Cerebellar cortex (tissue), 1 donor: ENCODE data around the gene PSMB2.
"Not testable (repeated sequence)": the region's sequence is repeated elsewhere in the genome, so short reads cannot be mapped to it uniquely, and the experiment has no call there.

Experiments
- DNase-seq: peaks from one replicate; pipeline ENCODE4 v3.0.0-alpha.2; 2015; ENCODE audit warnings: low spot score

Gene PSMB2

GRCh38 chr1:35592991-35593769 lies 48.1 kb downstream of the PSMB2 start:
- DNase-seq = no peak

- no peak for DNase-seq
Measured at GRCh38 chr1:35591211-35591610, 50.1 kb downstream of the PSMB2 start.

DNA sequence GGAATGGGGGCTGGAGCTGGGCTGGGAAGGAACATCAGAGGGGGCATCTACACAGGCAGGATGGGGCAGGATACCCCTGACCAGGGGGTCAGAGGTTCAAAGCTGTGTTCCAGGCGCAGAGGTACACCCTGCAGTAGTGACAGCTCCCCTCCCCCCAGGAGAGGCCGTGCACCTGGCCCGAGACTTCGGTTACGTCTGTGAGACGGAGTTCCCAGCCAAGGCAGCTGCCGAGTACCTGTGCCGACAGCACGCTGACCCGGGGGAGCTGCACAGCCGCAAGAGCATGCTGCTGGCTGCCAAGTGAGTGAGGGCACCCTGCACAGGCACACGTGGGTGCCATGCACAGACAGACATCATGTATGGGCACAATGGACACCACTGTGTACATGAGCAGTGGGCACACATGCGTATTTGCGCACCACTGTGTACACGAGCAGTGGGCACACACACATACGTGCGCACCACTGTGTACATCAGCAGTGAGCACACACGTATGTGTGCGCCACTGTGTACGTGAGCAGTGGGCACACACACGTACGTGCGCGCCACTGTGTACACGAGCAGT lies 50.8 kb downstream of the PSMB2 start:
- DNase-seq = no peak

DNA sequence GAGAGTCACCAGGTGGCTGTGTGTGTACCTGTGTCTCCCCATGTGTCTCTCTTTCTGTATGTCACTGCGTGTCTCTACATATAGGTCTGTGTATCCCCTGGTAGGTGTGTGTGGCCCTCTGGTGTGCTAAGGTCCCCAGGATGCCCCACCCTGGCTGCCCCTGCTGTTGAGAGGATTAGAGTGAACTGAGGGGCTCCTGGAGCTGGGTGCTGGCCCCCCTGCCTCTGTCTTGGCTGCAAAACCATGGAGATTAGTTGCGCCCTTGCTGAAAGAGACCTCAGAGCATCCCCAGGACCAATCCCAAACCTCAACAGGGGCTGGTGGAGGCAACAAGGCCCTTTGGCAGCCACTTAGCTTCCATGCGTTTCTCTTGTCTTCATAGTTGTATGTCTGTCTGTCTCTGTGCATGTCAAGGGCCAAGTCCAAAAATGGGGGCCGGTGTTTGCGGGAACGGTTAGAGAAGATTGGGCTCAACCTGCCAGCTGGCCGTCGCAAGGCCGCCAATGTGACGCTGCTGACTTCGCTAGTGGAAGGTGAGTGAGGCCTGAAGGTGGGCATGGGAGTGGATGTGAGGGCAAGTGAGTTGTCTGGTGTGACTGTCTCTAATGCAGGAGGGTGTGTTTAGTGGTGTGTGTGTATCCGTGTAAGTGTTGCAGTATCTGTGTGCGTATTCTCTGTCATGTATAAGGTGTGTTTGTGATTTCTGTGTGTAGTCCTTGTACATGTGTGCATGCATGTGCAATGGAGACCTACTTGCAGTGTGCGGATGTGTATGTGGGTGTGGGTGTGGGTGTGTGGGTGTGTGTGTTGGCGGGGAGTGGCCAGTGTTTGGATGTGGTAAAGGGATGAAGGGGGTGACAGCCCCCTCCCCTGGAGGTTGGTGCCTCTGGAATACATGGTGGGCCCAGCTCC lies 51.6 kb downstream of the PSMB2 start:
- no peak for DNase-seq

DNA sequence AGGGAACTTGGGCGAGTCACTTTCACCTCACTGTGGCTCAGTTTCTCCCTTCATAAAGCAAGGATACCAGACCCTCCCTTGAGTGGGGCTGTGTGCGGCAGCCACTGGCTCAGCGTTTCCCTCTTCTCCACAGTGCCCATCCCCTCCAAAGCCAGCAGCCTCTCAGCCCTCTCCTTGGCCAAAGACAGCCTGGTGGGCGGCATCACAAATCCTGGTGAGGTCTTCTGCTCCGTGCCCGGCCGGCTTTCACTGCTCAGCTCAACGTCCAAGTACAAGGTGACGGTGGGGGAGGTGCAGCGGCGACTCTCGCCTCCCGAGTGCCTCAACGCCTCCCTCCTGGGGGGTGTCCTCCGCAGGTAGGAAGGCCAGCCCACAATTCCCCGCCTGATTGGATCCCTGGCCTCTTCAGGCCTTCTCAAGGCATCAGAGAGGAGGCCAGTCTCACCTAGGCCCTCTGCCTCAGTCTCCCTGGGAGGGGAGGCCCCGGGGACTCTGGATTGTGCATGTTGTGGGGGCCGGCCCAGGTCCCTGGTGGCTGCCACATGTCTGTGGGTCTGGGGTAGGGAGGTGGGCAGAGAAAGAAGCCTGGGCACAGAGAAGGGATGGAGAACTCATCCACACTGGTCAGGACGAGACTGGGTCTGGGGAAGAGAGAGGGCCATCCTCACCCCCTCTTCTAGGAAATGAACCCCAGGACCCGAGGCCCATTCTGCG lies 53.0 kb downstream of the PSMB2 start:
- DNase-seq = no peak

- DNase-seq = no peak
Measured at GRCh38 chr1:35587736-35588135, 53.6 kb downstream of the PSMB2 start.

DNA sequence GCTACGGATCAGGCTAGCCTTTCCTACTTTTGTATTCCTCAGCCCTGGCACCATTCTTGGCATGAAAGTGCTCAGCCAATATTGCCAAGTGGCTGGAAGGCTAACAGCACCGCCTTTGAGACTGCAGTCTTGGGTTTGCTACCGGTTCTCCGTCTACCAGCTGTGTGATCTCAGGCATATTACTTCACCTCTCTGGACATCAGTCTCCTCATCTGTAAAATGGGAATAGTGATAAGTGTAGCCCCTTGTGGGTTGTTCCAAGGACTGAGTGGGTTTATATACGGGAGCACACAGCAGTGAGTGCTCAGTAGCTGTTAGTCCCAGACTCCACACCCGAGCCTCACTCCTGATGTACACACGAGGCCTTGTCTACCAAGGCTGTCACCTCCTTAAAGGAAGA lies 54.5 kb downstream of the PSMB2 start:
- DNase-seq = no peak

GRCh38 chr1:35585805-35586204 lies 55.5 kb downstream of the PSMB2 start:
- DNase-seq = not testable (repeated sequence)

DNA sequence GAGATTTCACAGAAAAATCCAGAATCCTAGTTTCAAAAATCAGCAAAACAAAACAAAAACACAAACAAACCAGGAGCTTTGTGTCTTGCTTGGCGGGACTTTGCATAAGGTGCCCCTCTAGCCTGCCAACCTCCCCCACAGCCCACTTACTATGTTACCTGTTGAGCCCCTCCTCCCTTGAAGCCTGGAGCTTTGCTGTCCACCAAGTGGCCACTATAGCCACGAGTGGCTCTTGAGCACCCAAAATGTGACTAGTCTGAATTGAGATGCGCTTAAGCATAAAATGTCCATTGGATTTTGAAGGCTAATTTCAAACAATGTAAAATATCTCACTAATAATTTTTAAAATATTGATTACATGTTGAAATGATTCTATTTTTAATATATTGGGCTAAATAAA lies 56.0 kb downstream of the PSMB2 start:
- no peak for DNase-seq

GRCh38 chr1:35581621-35582020 lies 59.7 kb downstream of the PSMB2 start:
- DNase-seq = not testable (repeated sequence)

DNA sequence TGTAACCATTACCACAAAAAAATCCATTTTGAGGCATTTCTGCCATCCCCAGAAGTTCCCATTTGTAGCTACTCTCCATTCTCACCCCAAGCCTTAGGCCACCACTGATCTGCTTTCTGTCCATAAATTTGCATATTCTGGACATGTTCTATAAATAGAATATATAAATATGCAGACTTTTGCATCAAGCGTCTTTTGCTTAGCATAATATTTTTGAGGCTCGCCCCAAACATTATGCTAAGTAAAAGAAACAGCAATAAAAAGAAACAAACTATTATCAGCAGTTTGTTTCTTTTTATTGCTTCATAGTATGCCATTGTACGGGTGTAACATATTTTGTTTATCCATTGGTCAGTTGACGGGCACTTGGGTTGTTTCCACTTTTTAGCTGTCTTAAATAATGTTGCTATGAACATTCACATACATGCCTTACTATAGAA lies 60.4 kb downstream of the PSMB2 start:
- DNase-seq = no peak

- no peak for DNase-seq
Measured at GRCh38 chr1:35577071-35577998, 64.0 kb downstream of the PSMB2 start.

DNA sequence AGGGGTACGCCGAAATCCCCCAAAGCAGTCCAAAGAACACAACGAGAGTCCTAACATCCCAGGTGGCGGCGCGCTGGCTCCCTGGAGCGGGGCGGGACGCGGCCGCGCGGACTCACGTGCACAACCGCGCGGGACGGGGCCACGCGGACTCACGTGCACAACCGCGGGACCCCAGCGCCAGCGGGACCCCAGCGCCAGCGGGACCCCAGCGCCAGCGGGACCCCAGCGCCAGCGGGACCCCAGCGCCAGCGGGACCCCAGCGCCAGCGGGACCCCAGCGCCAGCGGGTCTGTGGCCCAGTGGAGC lies 64.6 kb downstream of the PSMB2 start:
- DNase-seq = not testable (repeated sequence)

DNA sequence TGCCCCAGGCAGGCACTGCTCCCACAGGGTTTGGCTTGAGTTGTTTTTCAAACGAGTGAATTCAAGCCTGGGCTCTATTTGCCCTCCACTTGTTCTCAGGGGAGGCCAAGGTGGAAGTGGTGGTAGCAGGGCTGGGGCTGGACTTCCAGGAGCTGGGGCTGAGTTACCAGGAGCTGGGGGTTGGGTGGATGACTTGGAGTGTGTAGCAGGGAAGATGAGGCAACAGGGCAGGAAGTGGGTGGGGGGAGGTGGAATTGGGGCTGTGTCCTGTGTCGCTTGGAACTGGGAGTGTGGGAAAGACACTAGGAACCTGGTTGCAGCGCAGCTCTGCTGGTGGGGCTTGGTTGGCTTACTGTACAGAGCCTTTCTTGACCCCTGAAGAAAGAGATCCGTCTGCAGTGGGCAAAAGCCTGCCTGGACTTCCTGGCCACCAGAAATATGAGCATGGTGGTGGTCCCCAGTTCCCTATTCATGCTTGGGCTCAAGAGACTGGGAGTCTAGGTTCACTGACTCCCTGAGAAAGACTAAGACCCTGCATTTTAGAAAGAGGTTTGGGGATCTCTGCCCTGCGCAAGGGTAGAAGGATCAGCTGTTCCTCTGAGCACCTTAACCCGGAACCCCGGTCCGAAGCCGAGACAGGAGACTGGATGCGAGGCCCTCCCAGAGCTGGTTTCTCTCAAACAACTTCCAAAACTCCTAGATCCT lies 65.1 kb downstream of the PSMB2 start:
- DNase-seq = no peak

DNA sequence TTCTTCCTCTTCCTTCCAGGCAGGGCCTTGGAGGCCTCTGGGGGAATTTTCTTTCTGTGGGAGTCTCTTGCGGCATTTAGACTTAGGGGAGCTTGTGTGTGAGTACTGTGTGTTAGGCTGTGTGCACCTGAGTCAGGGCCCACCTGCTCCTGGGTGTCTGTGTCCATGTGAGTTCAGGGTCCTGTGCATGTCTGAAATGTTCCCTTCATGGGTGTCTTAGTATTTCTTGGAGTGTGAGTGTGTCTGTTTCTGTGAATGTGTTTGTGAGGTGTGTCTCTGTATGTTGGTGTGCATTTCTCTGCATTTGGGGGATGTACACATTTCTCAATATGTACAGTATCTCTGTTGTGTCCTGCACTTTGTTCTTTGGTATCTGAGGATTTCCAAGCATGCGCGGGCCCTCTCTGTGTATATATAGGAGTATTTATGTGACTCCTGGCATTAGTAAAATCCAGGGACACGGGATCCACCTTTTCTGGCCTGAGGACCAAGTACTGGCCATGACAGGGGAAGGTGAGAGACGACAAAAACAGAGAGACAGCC lies 65.8 kb downstream of the PSMB2 start:
- no peak for DNase-seq

GRCh38 chr1:35574655-35575415 lies 66.5 kb downstream of the PSMB2 start:
- DNase-seq = no peak

DNA sequence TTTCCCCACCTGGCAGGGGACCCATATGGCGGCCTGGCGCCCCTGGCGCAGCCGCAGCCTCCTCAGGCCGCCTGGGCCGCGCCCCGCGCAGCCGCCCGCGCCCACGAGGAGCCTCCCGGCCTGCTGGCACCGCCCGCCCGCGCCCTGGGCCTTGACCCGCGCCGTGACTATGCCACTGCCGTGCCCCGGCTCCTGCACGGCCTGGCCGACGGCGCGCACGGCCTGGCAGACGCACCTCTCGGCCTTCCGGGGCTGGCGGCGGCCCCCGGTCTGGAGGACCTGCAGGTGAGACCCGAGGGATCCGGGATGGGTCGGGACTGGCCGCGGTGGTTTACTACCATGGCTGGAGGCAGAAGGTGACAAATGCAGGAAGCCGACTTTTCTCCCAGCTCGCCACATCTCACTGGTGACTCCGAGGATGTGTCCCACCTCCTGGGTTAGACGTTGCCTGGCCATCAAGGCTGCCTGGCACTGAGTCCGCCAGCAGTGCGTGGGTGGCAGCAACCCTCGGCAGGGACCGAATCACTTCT lies 67.1 kb downstream of the PSMB2 start:
- DNase-seq = no peak

DNA sequence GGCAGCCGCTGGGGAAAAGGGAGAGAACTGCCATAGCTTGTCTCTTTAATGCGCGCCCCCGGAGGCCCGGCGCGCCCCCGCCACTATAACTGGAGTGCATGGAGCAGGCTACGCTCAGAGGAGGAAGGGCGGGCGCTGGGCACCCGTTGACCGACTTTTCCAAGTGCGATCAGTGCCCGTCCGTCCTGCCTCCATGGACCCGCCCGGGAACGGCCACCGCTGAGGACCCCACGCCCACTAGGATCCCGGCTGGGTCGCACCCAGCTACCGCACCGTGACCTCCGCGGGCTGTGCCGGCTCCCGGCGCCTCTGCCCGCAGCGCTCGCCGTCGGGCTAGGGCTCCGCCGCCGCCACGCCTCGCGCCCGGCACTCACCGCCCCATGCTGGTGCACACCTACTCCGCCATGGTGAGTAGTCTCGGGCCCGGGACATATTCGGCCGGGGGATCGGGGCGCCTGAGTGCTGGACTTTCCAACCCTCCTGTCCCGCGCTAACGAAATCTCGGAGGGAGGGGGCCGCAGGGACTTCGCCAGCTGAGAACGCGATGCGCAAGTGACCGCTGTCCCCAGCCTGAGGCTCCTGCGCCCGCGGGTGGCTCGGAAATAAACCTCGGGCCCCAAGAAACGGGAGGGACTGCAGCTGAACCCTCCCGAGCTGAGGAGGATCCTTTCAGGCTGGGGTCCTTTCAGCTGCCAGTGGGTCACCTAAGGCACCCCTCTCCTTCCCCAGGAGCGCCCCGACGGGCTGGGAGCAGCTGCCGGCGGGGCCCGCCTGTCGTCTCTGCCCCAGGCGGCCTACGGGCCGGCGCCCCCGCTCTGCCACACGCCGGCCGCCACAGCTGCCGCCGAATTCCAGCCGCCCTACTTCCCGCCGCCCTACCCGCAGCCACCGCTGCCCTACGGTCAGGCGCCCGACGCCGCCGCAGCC lies 67.9 kb downstream of the PSMB2 start, which contains the start of gene TFAP2E:
Gene TFAP2E (plus strand): TSS at position 117 of the 927 bp plus-strand sequence. CDS start 264 bp downstream, at position 381.
- peak; percentile 41 for DNase-seq
